HepG2 (cell line): Measurements from ENCODE around the gene CENPP.
"Not testable (repeated sequence)": the region's sequence is repeated elsewhere in the genome, so short reads cannot be mapped to it uniquely, and the experiment has no call there.

Experiments
- BRCA1 ChIP-seq: sonication (generic); formaldehyde crosslinking; IDR thresholded peaks from 2 replicates; pipeline ENCODE4 v1.4.0; 2020; ENCODE audit warnings: missing genetic modification reagents
- DNMT1 ChIP-seq: sonication (generic); formaldehyde crosslinking; IDR thresholded peaks from 2 replicates; pipeline ENCODE4 v1.5.1; 2020; ENCODE audit warnings: mild to moderate bottlenecking, missing genetic modification reagents
- JARID2 ChIP-seq: sonication (generic); formaldehyde crosslinking; IDR thresholded peaks from 2 replicates; pipeline ENCODE4 v1.8.1; 2023; ENCODE audit warnings: missing genetic modification reagents, inconsistent platforms; ENCODE audit not compliant: insufficient replicate concordance
- NONO ChIP-seq, 2 experiments: fragments of 450-650 bp in 1 of 2; sonication (generic) in 1 of 2; formaldehyde crosslinking in 1 of 2; IDR thresholded peaks in 1 of 2; conservative IDR thresholded peaks in 1 of 2; 2 replicates each; pipeline versions ENCODE4 v1.6.1 to v1.8.0; 2017 to 2022; ENCODE audit warnings: mild to moderate bottlenecking in 1 of 2, missing genetic modification reagents in 1 of 2, moderate library complexity in 1 of 2
- POLR2AphosphoS5 ChIP-seq: IDR thresholded peaks from 2 replicates; pipeline ENCODE4 v1.6.1; 2012; ENCODE audit warnings: low read depth, low read length
- ZMYM3 ChIP-seq: sonication (generic); formaldehyde crosslinking; IDR thresholded peaks from 2 replicates; pipeline ENCODE4 v1.5.1; 2020; ENCODE audit warnings: mild to moderate bottlenecking, missing genetic modification reagents

GRCh38 chr9:92571871-92572270 is 246.1 kb downstream of the CENPP start:
- not testable (repeated sequence) for TF ChIP-seq ZMYM3 (CRISPR knock-in tag); NONO (IDR thresholded peaks at IDR 0.05); NONO (CRISPR knock-in tag; conservative IDR thresholded peaks at IDR 0.05); DNMT1 (CRISPR knock-in tag); JARID2 (CRISPR knock-in tag); BRCA1 (CRISPR knock-in tag); POLR2AphosphoS5
